ENCODE data around the gene SRGAP1.

The SRGAP1 gene

DNA sequence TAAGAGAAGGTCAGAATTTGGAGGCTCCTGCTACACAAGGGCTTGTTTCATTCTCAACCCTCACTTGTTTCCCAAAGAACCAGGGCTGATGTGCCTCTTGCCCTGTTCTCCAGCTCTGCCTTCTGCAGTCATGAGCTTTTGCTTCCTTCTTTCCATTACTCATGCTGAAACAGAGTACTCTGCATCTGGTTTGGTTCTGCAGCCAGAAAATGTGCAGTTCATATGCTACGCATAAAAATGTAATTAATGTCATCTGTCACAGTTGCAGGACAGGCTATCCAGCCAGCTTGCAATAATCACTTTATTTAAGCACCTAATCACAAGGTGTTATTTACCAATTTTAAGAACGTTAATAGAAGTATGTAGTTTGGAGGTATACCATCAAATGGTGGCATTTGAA lies 150.2 kb downstream of the SRGAP1 start:
- Histone ChIP-seq H3K4me3 (ENCODE audit: low read depth, low read length, poor library complexity, severe bottlenecking) (no peak overlapping the region), H3K27me3 (ENCODE audit: insufficient read depth, low read length) (no peaks in the 10 kb centered on the region), H3K9me2 (ENCODE audit: low read depth, low read length) (no peaks in the 10 kb centered on the region), H2AFZ (ENCODE audit: low read length) (no peak overlapping the region), H3K4me2 (ENCODE audit: low read length) (no peak overlapping the region), H3K36me3 (ENCODE audit: insufficient read depth, low read length) (no peaks in the 10 kb centered on the region), H4K20me1 (ENCODE audit: insufficient read depth, low read length) (no peaks in the 10 kb centered on the region), H3F3A (ENCODE audit: insufficient read depth, low read length) (no peaks in the 10 kb centered on the region), H3K9me3 (ENCODE audit: low read length) (no peaks in the 10 kb centered on the region), H3K79me2 (ENCODE audit: insufficient read depth, low read length) (no peaks in the 10 kb centered on the region), H3K9ac (ENCODE audit: low read length) (no peak overlapping the region), H3K27ac (ENCODE audit: low read depth, low read length, poor library complexity, severe bottlenecking) (no peak overlapping the region), H3K4me1 (ENCODE audit: insufficient read depth, low read length, severe bottlenecking) (no peaks in the 10 kb centered on the region)
- TF ChIP-seq, protein P1, sequence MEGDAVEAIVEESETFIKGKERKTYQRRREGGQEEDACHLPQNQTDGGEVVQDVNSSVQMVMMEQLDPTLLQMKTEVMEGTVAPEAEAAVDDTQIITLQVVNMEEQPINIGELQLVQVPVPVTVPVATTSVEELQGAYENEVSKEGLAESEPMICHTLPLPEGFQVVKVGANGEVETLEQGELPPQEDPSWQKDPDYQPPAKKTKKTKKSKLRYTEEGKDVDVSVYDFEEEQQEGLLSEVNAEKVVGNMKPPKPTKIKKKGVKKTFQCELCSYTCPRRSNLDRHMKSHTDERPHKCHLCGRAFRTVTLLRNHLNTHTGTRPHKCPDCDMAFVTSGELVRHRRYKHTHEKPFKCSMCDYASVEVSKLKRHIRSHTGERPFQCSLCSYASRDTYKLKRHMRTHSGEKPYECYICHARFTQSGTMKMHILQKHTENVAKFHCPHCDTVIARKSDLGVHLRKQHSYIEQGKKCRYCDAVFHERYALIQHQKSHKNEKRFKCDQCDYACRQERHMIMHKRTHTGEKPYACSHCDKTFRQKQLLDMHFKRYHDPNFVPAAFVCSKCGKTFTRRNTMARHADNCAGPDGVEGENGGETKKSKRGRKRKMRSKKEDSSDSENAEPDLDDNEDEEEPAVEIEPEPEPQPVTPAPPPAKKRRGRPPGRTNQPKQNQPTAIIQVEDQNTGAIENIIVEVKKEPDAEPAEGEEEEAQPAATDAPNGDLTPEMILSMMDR (IDR thresholded peaks at IDR 0.05; ENCODE audit: low read length) = no peak
- no peak for TF ChIP-seq EZH2 (IDR thresholded peaks at IDR 0.05; ENCODE audit: borderline replicate concordance, low read length)

DNA sequence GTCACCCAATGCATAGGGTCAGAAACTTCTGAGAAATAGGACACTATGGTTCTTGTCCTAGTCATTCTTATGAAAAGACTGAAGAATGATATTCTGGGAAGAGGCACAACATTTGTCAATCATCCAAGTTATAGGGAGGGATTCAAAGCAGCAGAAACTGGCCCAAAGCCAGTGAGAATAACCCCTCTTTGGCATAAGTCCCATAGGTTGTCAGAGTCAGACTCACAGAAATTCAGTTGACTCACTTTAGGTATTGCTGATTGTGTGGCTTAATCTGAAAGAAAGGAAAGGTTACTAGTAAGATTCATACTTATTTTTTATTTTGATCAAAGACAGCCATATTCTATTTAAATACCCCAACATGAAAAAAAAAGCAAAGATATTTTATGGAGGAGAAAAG lies 151.0 kb downstream of the SRGAP1 start:
- H3K79me2 ChIP-seq (ENCODE audit: insufficient read depth, low read length) = no peaks in the 10 kb centered on the region
- H3K4me2 ChIP-seq (ENCODE audit: low read length) = no peak overlapping the region
- no peak overlapping the region for H3K4me3 ChIP-seq (ENCODE audit: low read depth, low read length, poor library complexity, severe bottlenecking)
- no peak overlapping the region for H3K27ac ChIP-seq (ENCODE audit: low read depth, low read length, poor library complexity, severe bottlenecking)
- no peaks in the 10 kb centered on the region for H3K27me3 ChIP-seq (ENCODE audit: insufficient read depth, low read length)
- H4K20me1 ChIP-seq (ENCODE audit: insufficient read depth, low read length) = no peaks in the 10 kb centered on the region
- H2AFZ ChIP-seq (ENCODE audit: low read length) = no peak overlapping the region
- H3K9me2 ChIP-seq (ENCODE audit: low read depth, low read length) = no peaks in the 10 kb centered on the region
- no peaks in the 10 kb centered on the region for H3F3A ChIP-seq (ENCODE audit: insufficient read depth, low read length)
- no peaks in the 10 kb centered on the region for H3K9me3 ChIP-seq (ENCODE audit: low read length)
- no peaks in the 10 kb centered on the region for H3K36me3 ChIP-seq (ENCODE audit: insufficient read depth, low read length)
- H3K4me1 ChIP-seq (ENCODE audit: insufficient read depth, low read length, severe bottlenecking) = no peaks in the 10 kb centered on the region
- TF ChIP-seq, protein P1 (IDR thresholded peaks at IDR 0.05; ENCODE audit: low read length) = no peak
- no peak for TF ChIP-seq EZH2 (IDR thresholded peaks at IDR 0.05; ENCODE audit: borderline replicate concordance, low read length)
- H3K9ac ChIP-seq (ENCODE audit: low read length) = no peak overlapping the region

- Histone ChIP-seq H2AFZ (ENCODE audit: low read length) (no peak overlapping the region), H3K4me2 (ENCODE audit: low read length) (no peak overlapping the region), H3K9me3 (ENCODE audit: low read length) (no peaks in the 10 kb centered on the region), H3K79me2 (ENCODE audit: insufficient read depth, low read length) (no peaks in the 10 kb centered on the region), H3K27ac (ENCODE audit: low read depth, low read length, poor library complexity, severe bottlenecking) (no peak overlapping the region), H3K4me1 (ENCODE audit: insufficient read depth, low read length, severe bottlenecking) (no peaks in the 10 kb centered on the region), H3K4me3 (ENCODE audit: low read depth, low read length, poor library complexity, severe bottlenecking) (no peak overlapping the region), H3K9me2 (ENCODE audit: low read depth, low read length) (no peaks in the 10 kb centered on the region), H3K36me3 (ENCODE audit: insufficient read depth, low read length) (no peaks in the 10 kb centered on the region), H3K9ac (ENCODE audit: low read length) (no peak overlapping the region), H3F3A (ENCODE audit: insufficient read depth, low read length) (no peaks in the 10 kb centered on the region), H4K20me1 (ENCODE audit: insufficient read depth, low read length) (no peaks in the 10 kb centered on the region), H3K27me3 (ENCODE audit: insufficient read depth, low read length) (no peaks in the 10 kb centered on the region)
- TF ChIP-seq, protein P1 (IDR thresholded peaks at IDR 0.05; ENCODE audit: low read length) = no peak
- TF ChIP-seq EZH2 (IDR thresholded peaks at IDR 0.05; ENCODE audit: borderline replicate concordance, low read length) = no peak
Measured at GRCh38 chr12:63996556-63996955, 152.1 kb downstream of the SRGAP1 start.

Measured in OCI-LY1 (cell line).